GM12892 (cell line): ENCODE results near the gene HNF4A.

Experiments used
- POLR2A ChIP-seq: IDR thresholded peaks from 2 replicates; pipeline ENCODE4 v1.6.1; 2011; ENCODE audit warnings: low read depth, low read length, control low read depth
- POLR2AphosphoS5 ChIP-seq: IDR thresholded peaks from 2 replicates; pipeline ENCODE4 v1.6.1; 2011; ENCODE audit warnings: low read depth, low read length, control low read depth
- TAF1 ChIP-seq: IDR thresholded peaks from 2 replicates; pipeline ENCODE4 v1.6.1; 2011; ENCODE audit warnings: low read depth, mild to moderate bottlenecking, control low read depth, low read length, borderline replicate concordance

DNA sequence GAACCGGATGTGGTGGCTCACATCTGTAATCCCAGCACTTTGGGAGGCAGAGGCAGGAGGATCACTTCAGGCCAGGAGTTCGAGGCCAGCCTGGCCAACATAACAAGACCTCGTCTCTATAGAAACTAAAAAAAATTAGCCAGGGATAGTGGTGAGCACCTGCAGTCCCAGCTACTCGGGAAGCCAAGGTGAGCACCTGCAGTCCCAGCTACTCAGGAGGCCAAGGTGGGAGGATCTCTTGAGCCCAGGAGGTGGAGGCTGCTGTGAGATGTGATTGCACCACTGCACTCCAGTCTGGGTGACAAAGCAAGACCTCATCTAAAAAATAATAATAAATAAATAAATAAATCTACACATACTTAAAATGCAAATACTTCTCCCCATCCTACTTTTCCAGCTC lies 65.0 kb downstream of the HNF4A start:
- TF ChIP-seq POLR2A (no peak), TAF1 (no peak), POLR2AphosphoS5 (no peak)
